Uterus (tissue), 4 donors: ENCODE data around the gene DAP. TPM values are rescaled to one million over a fixed set of nuclear protein-coding genes. Genes with fewer than 3 reads are reported as not detected.

Source experiments
- DNase-seq, 2 donors: peaks; one replicate each; pipeline ENCODE4 v3.0.0-alpha.2; 2019 to 2020
- H3K27ac ChIP-seq, 2 donors: fragments of 200-600 bp; sonication (generic); 1 replicate in 1 of 2; 2 replicates in 1 of 2; pipeline ENCODE4 v1.5.1; 2016 to 2018
- H3K27me3 ChIP-seq, 2 donors: fragments of 200-600 bp; sonication (generic); one replicate each; pipeline ENCODE4 v1.5.1; 2018 to 2019; ENCODE audit warnings: control low read depth in 1 of 2
- H3K36me3 ChIP-seq, 2 donors: fragments of 200-600 bp; sonication (generic); one replicate each; pipeline ENCODE4 v1.5.1; 2019; ENCODE audit warnings: control low read depth in 1 of 2
- H3K4me1 ChIP-seq, 2 donors: fragments of 200-600 bp; sonication (generic); one replicate each; pipeline ENCODE4 v1.5.1; 2018 to 2019; ENCODE audit warnings: control low read depth in 1 of 2
- H3K4me3 ChIP-seq, 2 donors: fragments of 200-600 bp; sonication (generic); 1 replicate in 1 of 2; 2 replicates in 1 of 2; pipeline ENCODE4 v1.5.1; 2018 to 2019; ENCODE audit warnings: mild to moderate bottlenecking in 1 of 2
- H3K9me3 ChIP-seq, 2 donors: fragments of 200-600 bp; sonication (generic); one replicate each; pipeline ENCODE4 v1.5.1; 2019; ENCODE audit warnings: control low read depth in 1 of 2
- CTCF ChIP-seq, 4 experiments: fragments of 200-600 bp in 2 of 4; fragments of 450-650 bp in 2 of 4; sonication (generic) in 2 of 4; IDR thresholded peaks; one replicate each; pipeline ENCODE4 v1.5.1; 2016 to 2019; ENCODE audit warnings: antibody characterized with exemption in 4 of 4, mild to moderate bottlenecking in 2 of 4, moderate library complexity in 1 of 4
- POLR2A ChIP-seq, 2 donors: fragments of 450-650 bp; IDR thresholded peaks; one replicate each; pipeline ENCODE4 v1.6.1; 2016; ENCODE audit warnings: antibody characterized with exemption in 2 of 2, mild to moderate bottlenecking in 1 of 2, moderate library complexity in 1 of 2
- intact Hi-C: fragments of 100-400 bp; cut with DNase I; formaldehyde crosslinking; loops from one replicate; pipeline ENCODE4 v1.15.1; 2023; ENCODE audit warnings: low total_unique reads
- total RNA-seq, 4 donors: library from RNA; depleted of rRNA in 3 of 4; stranded (reverse); fragments of >200 nt in 3 of 4; gene quantifications; one replicate each; pipeline versions ENCODE4 v1.1.0 to v1.2.4, GENCODE V29; 2014 to 2023
- donor health status: DM: yes; HTN: yes; CAD: no.

Gene DAP
- total RNA-seq, 4 donors from 2014 or later: 38.2 to 83.9 (median 50.0) TPM

GRCh38 chr5:10743951-10744350 lies 17.1 kb downstream of the DAP start:
- TF ChIP-seq CTCF (IDR thresholded peaks at IDR 0.05) (no peak), POLR2A (IDR thresholded peaks at IDR 0.05) (no peak)
- no peak for DNase-seq
- Histone ChIP-seq H3K9me3 (no peaks in the 10 kb centered on the region), H3K4me1 (no peaks in the 10 kb centered on the region), H3K36me3 (no peaks in the 10 kb centered on the region), H3K4me3 (no peak overlapping the region), H3K27me3 (no peaks in the 10 kb centered on the region), H3K27ac (no peak overlapping the region)
- intact Hi-C loops: no loop called here

DNA sequence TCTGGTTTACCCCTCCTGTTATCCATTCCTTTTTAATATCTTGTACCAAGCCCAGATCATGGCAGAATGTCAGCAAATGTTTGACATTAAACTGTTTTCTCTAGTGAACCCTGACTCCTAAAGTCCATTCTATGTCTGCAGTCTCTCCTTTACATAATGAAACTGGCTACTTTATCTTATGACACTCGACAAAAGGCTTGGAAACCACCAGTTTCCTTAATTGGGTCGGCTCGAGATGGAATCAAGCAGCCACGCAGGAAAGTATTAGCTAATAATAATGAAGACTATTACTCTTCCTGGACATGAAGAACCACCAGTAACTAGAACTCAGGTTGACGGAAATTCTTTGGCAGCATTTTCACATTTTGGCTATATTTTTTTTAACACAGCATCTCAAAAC lies 17.5 kb downstream of the DAP start:
- H3K27me3 ChIP-seq: no peaks in the 10 kb centered on the region
- H3K9me3 ChIP-seq: no peaks in the 10 kb centered on the region
- H3K27ac ChIP-seq: no peak overlapping the region
- no peak overlapping the region for H3K4me3 ChIP-seq
- TF ChIP-seq POLR2A (IDR thresholded peaks at IDR 0.05) (no peak), CTCF (IDR thresholded peaks at IDR 0.05) (no peak)
- no peaks in the 10 kb centered on the region for H3K36me3 ChIP-seq
- H3K4me1 ChIP-seq: no peaks in the 10 kb centered on the region
- intact Hi-C loops: no loop called here
- DNase-seq: no peak

GRCh38 chr5:10741661-10742060 lies 19.4 kb downstream of the DAP start:
- no peaks in the 10 kb centered on the region for H3K27me3 ChIP-seq

DNA sequence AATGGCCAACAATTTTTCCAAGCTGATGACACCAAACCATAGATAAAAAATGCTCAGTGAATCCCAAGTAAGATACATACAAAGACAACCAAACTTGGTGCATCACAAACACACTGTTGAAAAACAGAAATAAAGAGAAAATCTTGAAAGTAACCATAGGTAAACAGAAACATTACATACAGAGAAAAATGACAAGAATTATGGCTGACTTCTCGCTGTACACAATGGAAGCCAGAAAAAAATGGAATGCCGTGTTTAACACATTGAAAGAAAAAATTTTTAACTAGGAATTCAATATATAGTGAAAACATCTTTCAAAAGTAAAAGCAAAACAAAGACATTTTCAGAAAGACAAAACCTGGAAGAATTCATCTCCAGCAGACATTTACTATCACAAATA lies 20.6 kb downstream of the DAP start:
- Histone ChIP-seq H3K36me3 (no peaks in the 10 kb centered on the region), H3K4me1 (no peaks in the 10 kb centered on the region), H3K27ac (no peak overlapping the region), H3K27me3 (no peaks in the 10 kb centered on the region), H3K4me3 (no peak overlapping the region), H3K9me3 (no peaks in the 10 kb centered on the region)
- no peak for DNase-seq
- no peak for TF ChIP-seq CTCF (IDR thresholded peaks at IDR 0.05)
- TF ChIP-seq POLR2A (IDR thresholded peaks at IDR 0.05): no peak
- intact Hi-C loops: no loop called here

More at GRCh38 chr5:10741661-10742060, 19.4 kb downstream of the DAP start:
- Histone ChIP-seq H3K4me1 (no peaks in the 10 kb centered on the region), H3K27ac (no peak overlapping the region), H3K9me3 (no peaks in the 10 kb centered on the region), H3K36me3 (no peaks in the 10 kb centered on the region), H3K4me3 (no peak overlapping the region)
- DNase-seq: no peak
- TF ChIP-seq POLR2A (IDR thresholded peaks at IDR 0.05) (no peak), CTCF (IDR thresholded peaks at IDR 0.05) (no peak)
- intact Hi-C loops: no loop called here

DNA sequence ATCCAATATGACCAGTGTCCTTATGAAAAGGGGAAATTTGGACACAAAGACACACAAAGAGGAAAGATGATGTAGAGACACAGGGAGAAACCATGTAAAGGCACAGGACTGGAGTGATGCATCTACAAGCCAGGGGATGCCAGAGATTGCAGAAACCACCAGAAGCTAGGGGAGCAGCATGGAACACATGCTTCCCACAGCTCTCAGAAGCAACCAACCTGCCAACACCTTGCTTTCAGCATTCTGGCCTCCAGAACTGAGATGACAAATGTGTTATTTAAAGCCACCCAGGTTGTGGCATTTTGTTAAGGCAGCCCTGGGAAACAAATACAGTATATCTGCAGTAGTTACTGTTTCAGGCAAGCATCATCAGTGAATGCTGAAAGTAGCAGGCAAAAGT lies 23.2 kb downstream of the DAP start:
- Histone ChIP-seq H3K4me3 (no peak overlapping the region), H3K36me3 (no peaks in the 10 kb centered on the region), H3K4me1 (no peaks in the 10 kb centered on the region), H3K27ac (no peak overlapping the region), H3K27me3 (no peaks in the 10 kb centered on the region), H3K9me3 (no peaks in the 10 kb centered on the region)
- intact Hi-C loops: no loop called here
- TF ChIP-seq POLR2A (IDR thresholded peaks at IDR 0.05): no peak
- no peak for TF ChIP-seq CTCF (IDR thresholded peaks at IDR 0.05)
- no peak for DNase-seq
